ENCODE results near the gene OMP.

The OMP gene

DNA sequence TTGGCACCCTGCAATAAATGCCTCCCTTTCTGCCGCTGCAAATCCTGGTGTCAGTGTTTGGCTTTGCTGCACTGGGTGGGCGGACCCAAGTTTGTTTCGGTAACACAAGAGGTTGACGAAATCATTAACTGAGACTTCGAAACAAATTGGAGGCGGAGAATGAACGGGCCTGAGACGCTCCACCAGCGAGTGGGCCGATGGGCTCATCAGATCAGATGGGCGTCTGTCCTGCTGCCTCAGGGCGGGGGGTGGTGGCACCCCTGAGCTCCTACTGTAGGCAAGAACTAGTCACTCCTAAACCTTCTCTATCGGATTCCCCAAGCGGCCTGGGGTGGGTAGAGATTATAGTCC, 36.8 kb upstream of the OMP start:
- ChIA-PET CTCF (interaction anchor here (0.5 to 2.2 kb wide), 5 partner anchors 18 to 809 kb away, joined by 3 to 14 read pairs (median 3); no protein-coding TSS in a partner anchor), POLR2A (no interaction called here)
- Histone ChIP-seq H3K4me3 (ENCODE audit: low read depth, low read length) (no peak overlapping the region), H3K36me3 (ENCODE audit: control insufficient read depth in 2 of 2, insufficient read depth in 1 of 2, low read length in 2 of 2) (no peaks in the 10 kb centered on the region), H3K4me1 (ENCODE audit: control insufficient read depth, insufficient read depth, low read length) (no peaks in the 10 kb centered on the region), H3K27ac (ENCODE audit: extremely low read depth, low read depth, low read length) (no peak overlapping the region), H3K9me3 (ENCODE audit: control insufficient read depth, insufficient read depth, low read depth, low read length) (no peaks in the 10 kb centered on the region)
- no peak for TF ChIP-seq ZSCAN16 (tag by site-specific recombination; IDR thresholded peaks at IDR 0.05)
- TF ChIP-seq ZFHX2 (tag by site-specific recombination; conservative IDR thresholded peaks at IDR 0.05), result 0 out of 2 replicates have a peak, but pooled peaks have one; percentile 11

DNA sequence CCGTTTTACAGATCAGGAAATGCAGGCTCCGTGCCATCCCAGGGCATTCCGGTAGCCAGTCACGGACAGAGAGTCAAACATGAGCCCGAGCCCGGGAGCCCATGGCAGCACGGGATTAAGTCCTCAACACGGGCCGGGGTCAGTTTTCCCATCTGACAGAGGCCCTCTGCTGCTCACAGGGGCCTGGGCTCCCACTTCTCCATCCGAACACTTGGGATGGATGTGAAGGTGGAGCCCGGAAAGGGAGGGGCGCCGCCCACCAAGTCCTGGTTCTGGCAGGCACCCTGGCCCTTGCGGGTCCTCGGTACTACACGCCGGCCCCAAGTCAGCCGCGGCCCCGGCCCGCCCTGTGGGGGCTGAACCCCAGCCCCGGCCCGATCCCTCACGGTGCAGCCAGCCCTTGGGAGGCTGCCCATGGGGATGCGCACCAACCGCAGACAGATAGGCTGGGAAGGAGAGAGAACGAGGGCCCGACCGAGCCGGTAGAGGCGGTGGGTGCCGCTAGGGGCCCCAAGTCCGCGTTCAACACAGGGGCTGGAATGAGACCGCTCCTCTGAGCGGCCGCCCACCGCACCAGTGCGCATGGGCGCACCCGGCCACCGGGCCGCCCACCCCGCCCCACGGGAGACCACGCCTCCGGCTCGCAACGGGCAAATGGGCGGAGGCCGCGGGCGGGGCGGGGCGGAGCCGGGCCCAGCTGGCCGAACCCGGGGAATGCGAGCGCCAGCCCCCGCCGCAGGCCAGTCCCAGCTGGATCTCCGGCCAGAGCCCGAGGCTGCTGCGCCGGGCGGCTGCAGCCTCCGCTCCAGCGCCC, 36.2 kb upstream of the OMP start, which contains the start of gene CAPN5:
Gene CAPN5, plus strand, starts transcription at position 743 of the 814 bp plus-strand sequence. CDS start 17,916 bp downstream, outside the sequence.
- POLR2A ChIA-PET, result interaction anchor here (0.6 kb wide), 2 partner anchors 19 to 25 kb away, joined by 3 to 4 read pairs; no protein-coding TSS in a partner anchor
- Histone ChIP-seq H3K36me3 (ENCODE audit: control insufficient read depth in 2 of 2, insufficient read depth in 1 of 2, low read length in 2 of 2) (no peaks in the 10 kb centered on the region), H3K27ac (ENCODE audit: extremely low read depth, low read depth, low read length) (no peak within 1 kb of the TSS; the same call in 1 of the 2 replicates), H3K4me1 (ENCODE audit: control insufficient read depth, insufficient read depth, low read length) (no peaks in the 10 kb centered on the region), H3K4me3 (ENCODE audit: low read depth, low read length) (peak within 1 kb of the TSS; percentile 64), H3K9me3 (ENCODE audit: control insufficient read depth, insufficient read depth, low read depth, low read length) (no peaks in the 10 kb centered on the region)
- CTCF ChIA-PET, result interaction anchor here (0.5 to 2.2 kb wide), 5 partner anchors 19 to 809 kb away, joined by 3 to 14 read pairs (median 4); no protein-coding TSS in a partner anchor
- peak; percentile 66 for TF ChIP-seq ZBTB8A (tag by site-specific recombination; IDR thresholded peaks at IDR 0.05)
- no peak for TF ChIP-seq ZNF146 (tag by site-specific recombination; IDR thresholded peaks at IDR 0.05)
- no peak for TF ChIP-seq TRIM28 (IDR thresholded peaks at IDR 0.05; ENCODE audit: borderline replicate concordance, low read length)
- TF ChIP-seq, protein P1, sequence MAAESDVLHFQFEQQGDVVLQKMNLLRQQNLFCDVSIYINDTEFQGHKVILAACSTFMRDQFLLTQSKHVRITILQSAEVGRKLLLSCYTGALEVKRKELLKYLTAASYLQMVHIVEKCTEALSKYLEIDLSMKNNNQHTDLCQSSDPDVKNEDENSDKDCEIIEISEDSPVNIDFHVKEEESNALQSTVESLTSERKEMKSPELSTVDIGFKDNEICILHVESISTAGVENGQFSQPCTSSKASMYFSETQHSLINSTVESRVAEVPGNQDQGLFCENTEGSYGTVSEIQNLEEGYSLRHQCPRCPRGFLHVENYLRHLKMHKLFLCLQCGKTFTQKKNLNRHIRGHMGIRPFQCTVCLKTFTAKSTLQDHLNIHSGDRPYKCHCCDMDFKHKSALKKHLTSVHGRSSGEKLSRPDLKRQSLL (tag by site-specific recombination; IDR thresholded peaks at IDR 0.05), result peak; percentile 66; the same call in 1 of the 2 replicates
- no peak for TF ChIP-seq GLI4 (tag by site-specific recombination; IDR thresholded peaks at IDR 0.05)
- TF ChIP-seq, protein P2, sequence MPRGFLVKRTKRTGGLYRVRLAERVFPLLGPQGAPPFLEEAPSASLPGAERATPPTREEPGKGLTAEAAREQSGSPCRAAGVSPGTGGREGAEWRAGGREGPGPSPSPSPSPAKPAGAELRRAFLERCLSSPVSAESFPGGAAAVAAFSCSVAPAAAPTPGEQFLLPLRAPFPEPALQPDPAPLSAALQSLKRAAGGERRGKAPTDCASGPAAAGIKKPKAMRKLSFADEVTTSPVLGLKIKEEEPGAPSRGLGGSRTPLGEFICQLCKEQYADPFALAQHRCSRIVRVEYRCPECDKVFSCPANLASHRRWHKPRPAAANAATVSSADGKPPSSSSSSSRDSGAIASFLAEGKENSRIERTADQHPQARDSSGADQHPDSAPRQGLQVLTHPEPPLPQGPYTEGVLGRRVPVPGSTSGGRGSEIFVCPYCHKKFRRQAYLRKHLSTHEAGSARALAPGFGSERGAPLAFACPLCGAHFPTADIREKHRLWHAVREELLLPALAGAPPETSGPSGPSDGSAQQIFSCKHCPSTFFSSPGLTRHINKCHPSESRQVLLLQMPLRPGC (tag by site-specific recombination; IDR thresholded peaks at IDR 0.05), result no peak
- TF ChIP-seq ZNF626 (tag by site-specific recombination; IDR thresholded peaks at IDR 0.05), result no peak
- TF ChIP-seq RBAK (tag by site-specific recombination; IDR thresholded peaks at IDR 0.05), result no peak
- TF ChIP-seq IKZF3 (tag by site-specific recombination; IDR thresholded peaks at IDR 0.05), result peak; percentile 56; the same call in 1 of the 2 replicates
- TF ChIP-seq ZNF837 (tag by site-specific recombination; IDR thresholded peaks at IDR 0.05), result no peak
- no peak for TF ChIP-seq ZNF398 (tag by site-specific recombination; IDR thresholded peaks at IDR 0.05)
- TF ChIP-seq, protein P3, sequence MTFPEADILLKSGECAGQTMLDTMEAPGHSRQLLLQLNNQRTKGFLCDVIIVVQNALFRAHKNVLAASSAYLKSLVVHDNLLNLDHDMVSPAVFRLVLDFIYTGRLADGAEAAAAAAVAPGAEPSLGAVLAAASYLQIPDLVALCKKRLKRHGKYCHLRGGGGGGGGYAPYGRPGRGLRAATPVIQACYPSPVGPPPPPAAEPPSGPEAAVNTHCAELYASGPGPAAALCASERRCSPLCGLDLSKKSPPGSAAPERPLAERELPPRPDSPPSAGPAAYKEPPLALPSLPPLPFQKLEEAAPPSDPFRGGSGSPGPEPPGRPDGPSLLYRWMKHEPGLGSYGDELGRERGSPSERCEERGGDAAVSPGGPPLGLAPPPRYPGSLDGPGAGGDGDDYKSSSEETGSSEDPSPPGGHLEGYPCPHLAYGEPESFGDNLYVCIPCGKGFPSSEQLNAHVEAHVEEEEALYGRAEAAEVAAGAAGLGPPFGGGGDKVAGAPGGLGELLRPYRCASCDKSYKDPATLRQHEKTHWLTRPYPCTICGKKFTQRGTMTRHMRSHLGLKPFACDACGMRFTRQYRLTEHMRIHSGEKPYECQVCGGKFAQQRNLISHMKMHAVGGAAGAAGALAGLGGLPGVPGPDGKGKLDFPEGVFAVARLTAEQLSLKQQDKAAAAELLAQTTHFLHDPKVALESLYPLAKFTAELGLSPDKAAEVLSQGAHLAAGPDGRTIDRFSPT (tag by site-specific recombination; IDR thresholded peaks at IDR 0.05), result no peak
- no peak for TF ChIP-seq ZNF157 (tag by site-specific recombination; IDR thresholded peaks at IDR 0.05)
- no peak for TF ChIP-seq ZNF19 (tag by site-specific recombination; IDR thresholded peaks at IDR 0.05; ENCODE audit: low read depth)
- TF ChIP-seq KLF1 (tag by site-specific recombination; IDR thresholded peaks at IDR 0.05), result peak; percentile 25; the same call in 1 of the 2 replicates
- TF ChIP-seq ZNF350 (tag by site-specific recombination; IDR thresholded peaks at IDR 0.05), result no peak
- TF ChIP-seq SP2 (tag by site-specific recombination; IDR thresholded peaks at IDR 0.05), result peak; percentile 62
- no peak for TF ChIP-seq ZFP37 (tag by site-specific recombination; IDR thresholded peaks at IDR 0.05)
- TF ChIP-seq ZNF488 (tag by site-specific recombination; IDR thresholded peaks at IDR 0.05), result no peak
- TF ChIP-seq PBX3 (CRISPR knock-in tag; IDR thresholded peaks at IDR 0.05), result no peak
- TF ChIP-seq ZNF501 (tag by site-specific recombination; IDR thresholded peaks at IDR 0.05), result peak; percentile 50; the same call in 1 of the 2 replicates
- peak; percentile 74 for TF ChIP-seq SP3 (tag by site-specific recombination; IDR thresholded peaks at IDR 0.05)
- no peak for TF ChIP-seq ZNF223 (tag by site-specific recombination; IDR thresholded peaks at IDR 0.05)
- TF ChIP-seq ZNF701 (tag by site-specific recombination; IDR thresholded peaks at IDR 0.05), result no peak
